IMR-90 (cell line): ENCODE measurements around the gene SLC25A46. TPM values are rescaled to one million over a fixed set of nuclear protein-coding genes. Genes with fewer than 3 reads are reported as not detected.

ENCODE experiments used
- ATAC-seq: fragments of 200-7000 bp; cut with Tn5 transposase; 2 replicates; pipeline ENCODE4 v1.9.1; 2020; ENCODE audit warnings: low read depth, mild to moderate bottlenecking, moderate library complexity
- BruUV-seq: library from RNA; stranded (reverse); fragments of 400-500 nt; replicated peaks from 2 replicates; lab custom pipeline; 2021; lab: Mats Ljungman, UMichigan
- CTCF ChIA-PET: fragments of 300-600 bp; formaldehyde crosslinking; extraction: SDS; loops from one replicate; lab custom pipeline; 2021; ENCODE audit warnings: antibody characterized with exemption; lab: Yijun Ruan, JAX
- POLR2A ChIA-PET: fragments of 300-600 bp; sonication (Branson Sonifier 250); formaldehyde crosslinking; loops from one replicate; lab custom pipeline; 2022; ENCODE audit warnings: antibody characterized with exemption; ENCODE audit not compliant: unreplicated experiment; lab: Charles Lee
- DNase-seq: peaks from one replicate; pipeline ENCODE4 v3.0.0; 2013
- H2AFZ ChIP-seq: replicated peaks from 2 replicates; pipeline ENCODE3; 2013; ENCODE audit warnings: low read length, mild to moderate bottlenecking; ENCODE audit not compliant: poor library complexity
- H2AK5ac ChIP-seq: 2 replicates; pipeline ENCODE4 v1.6.1; 2013; ENCODE audit warnings: low read depth, low read length, inconsistent platforms
- H2AK9ac ChIP-seq: replicated peaks from 2 replicates; pipeline ENCODE3; 2013; ENCODE audit warnings: mild to moderate bottlenecking, low read depth, low read length, moderate library complexity; ENCODE audit not compliant: poor library complexity
- H2BK120ac ChIP-seq: 2 replicates; pipeline ENCODE4 v1.6.1; 2013; ENCODE audit warnings: low read depth, low read length, inconsistent platforms
- H2BK15ac ChIP-seq: 3 replicates; pipeline ENCODE4 v1.6.1; 2013; ENCODE audit warnings: low read depth, low read length, inconsistent platforms
- H2BK20ac ChIP-seq: 2 replicates; pipeline ENCODE4 v1.6.1; 2013; ENCODE audit warnings: low read depth, mild to moderate bottlenecking, inconsistent platforms, low read length, moderate library complexity
- H2BK5ac ChIP-seq: 2 replicates; pipeline ENCODE4 v1.6.1; 2013; ENCODE audit warnings: mild to moderate bottlenecking, low read depth, low read length, inconsistent platforms; ENCODE audit not compliant: poor library complexity, severe bottlenecking
- H3K14ac ChIP-seq: replicated peaks from 2 replicates; pipeline ENCODE4 v1.6.1; 2013; ENCODE audit warnings: low read depth, low read length, inconsistent platforms
- H3K18ac ChIP-seq: 2 replicates; pipeline ENCODE4 v1.6.1; 2013; ENCODE audit warnings: low read depth, low read length, control low read depth
- H3K23ac ChIP-seq: 2 replicates; pipeline ENCODE4 v1.6.1; 2013; ENCODE audit warnings: low read depth, low read length, inconsistent platforms
- H3K27ac ChIP-seq: 2 replicates; pipeline ENCODE4 v1.5.1; 2013; ENCODE audit warnings: mild to moderate bottlenecking, control low read depth, low read length; ENCODE audit not compliant: insufficient read depth
- H3K27me3 ChIP-seq: 2 replicates; pipeline ENCODE4 v1.6.1; 2013; ENCODE audit warnings: low read length; ENCODE audit not compliant: control insufficient read depth, insufficient read depth
- H3K36me3 ChIP-seq: 2 replicates; pipeline ENCODE4 v1.6.1; 2013; ENCODE audit warnings: low read length, mixed read lengths; ENCODE audit not compliant: control insufficient read depth, insufficient read depth
- H3K4ac ChIP-seq: 2 replicates; pipeline ENCODE4 v1.6.1; 2013; ENCODE audit warnings: low read depth, low read length, inconsistent platforms
- H3K4me1 ChIP-seq: 2 replicates; pipeline ENCODE4 v1.6.1; 2013; ENCODE audit warnings: low read length, mixed read lengths; ENCODE audit not compliant: control insufficient read depth, insufficient read depth
- H3K4me2 ChIP-seq: 2 replicates; pipeline ENCODE4 v1.6.1; 2013; ENCODE audit warnings: low read depth, mild to moderate bottlenecking, control low read depth, low read length, moderate library complexity
- H3K4me3 ChIP-seq: 2 replicates; pipeline ENCODE4 v1.5.1; 2013; ENCODE audit warnings: low read depth, mild to moderate bottlenecking, control low read depth, low read length, moderate library complexity; ENCODE audit not compliant: insufficient read depth
- H3K56ac ChIP-seq: 2 replicates; pipeline ENCODE4 v1.6.1; 2013; ENCODE audit warnings: low read length, inconsistent platforms; ENCODE audit not compliant: insufficient read depth; ENCODE audit errors: extremely low read depth
- H3K79me1 ChIP-seq, 2 experiments: 2 replicates each; pipeline ENCODE4 v1.6.1; 2013; ENCODE audit warnings: low read length in 2 of 2, inconsistent platforms in 1 of 2, low read depth in 1 of 2
- H3K9ac ChIP-seq: 2 replicates; pipeline ENCODE4 v1.6.1; 2013; ENCODE audit warnings: low read depth, low read length, control low read depth
- H3K9me1 ChIP-seq: 2 replicates; pipeline ENCODE4 v1.6.1; 2013; ENCODE audit warnings: low read length, inconsistent platforms; ENCODE audit not compliant: insufficient read depth
- H3K9me3 ChIP-seq: 2 replicates; pipeline ENCODE4 v1.6.1; 2013; ENCODE audit warnings: low read length; ENCODE audit not compliant: control insufficient read depth, insufficient read depth
- H4K20me1 ChIP-seq: 2 replicates; pipeline ENCODE4 v1.6.1; 2013; ENCODE audit warnings: low read length, inconsistent platforms; ENCODE audit not compliant: insufficient read depth
- H4K5ac ChIP-seq: 2 replicates; pipeline ENCODE4 v1.6.1; 2013; ENCODE audit warnings: mild to moderate bottlenecking, low read depth, low read length, control low read depth
- H4K8ac ChIP-seq, 2 experiments: 2 replicates each; pipeline ENCODE4 v1.6.1; 2013; ENCODE audit warnings: low read depth in 2 of 2, low read length in 2 of 2, control low read depth in 1 of 2, inconsistent platforms in 1 of 2
- H4K91ac ChIP-seq: 2 replicates; pipeline ENCODE4 v1.6.1; 2013; ENCODE audit warnings: low read depth, low read length, inconsistent platforms; ENCODE audit not compliant: insufficient read depth
- CEBPB ChIP-seq: IDR thresholded peaks from 2 replicates; pipeline ENCODE4 v1.6.1; 2012; ENCODE audit warnings: low read depth, low read length, improper control_type of control experiment
- MXI1 ChIP-seq: IDR thresholded peaks from 2 replicates; pipeline ENCODE4 v1.6.1; 2012; ENCODE audit warnings: low read depth, mild to moderate bottlenecking, low read length, moderate library complexity, borderline replicate concordance
- NFE2L2 ChIP-seq: fragments of 150-350 bp; IDR thresholded peaks from 2 replicates; pipeline ENCODE4 v1.6.1; 2016; ENCODE audit warnings: low read depth, mild to moderate bottlenecking, low read length
- POLR2A ChIP-seq: IDR thresholded peaks from 2 replicates; pipeline ENCODE4 v1.6.1; 2012; ENCODE audit warnings: mild to moderate bottlenecking, low read depth, low read length
- RAD21 ChIP-seq: IDR thresholded peaks from 2 replicates; pipeline ENCODE4 v1.6.1; 2012; ENCODE audit warnings: low read length, improper control_type of control experiment
- RFX5 ChIP-seq: IDR thresholded peaks from 2 replicates; pipeline ENCODE4 v1.8.0; 2012; ENCODE audit warnings: low read depth, mild to moderate bottlenecking, low read length, moderate library complexity
- WGBS, 2 experiments: methylation state at CpG; one replicate each; pipeline versions ENCODE4 v1.1.5 to v1.1.7; 2013; ENCODE audit warnings: missing lambda C conversion rate in 2 of 2; ENCODE audit not compliant: insufficient read length in 1 of 2; ENCODE audit errors: extremely low coverage in 2 of 2; 5-methylcytosine and 5-hydroxymethylcytosine counted together
- dilution Hi-C: fragments of 300-500 bp; cut with HindIII; formaldehyde crosslinking; loops from one replicate; pipeline ENCODE4 v1.14.3; 2018; ENCODE audit warnings: low sequenced_read_pairs; ENCODE audit not compliant: unreplicated experiment
- in situ Hi-C: fragments of 300-500 bp; cut with MboI; formaldehyde crosslinking; loops from 3 replicates; pipeline ENCODE4 v1.14.3; 2019; ENCODE audit warnings: low sequenced_read_pairs, inconsistent platforms, mixed read lengths
- intact Hi-C: fragments of 100-400 bp; cut with micrococcal nuclease; formaldehyde crosslinking; loops from 2 replicates; pipeline ENCODE4 v1.10.0; 2022
- polyA plus RNA-seq, 3 experiments: library from polyadenylated mRNA; depleted of rRNA; stranded (reverse); fragments of >200 nt; gene quantifications; 2 replicates each; pipeline ENCODE4 v1.2.3, GENCODE V29; 2012; ENCODE audit warnings: low replicate concordance in 1 of 3
- total RNA-seq: library from RNA; depleted of rRNA; stranded (reverse); fragments of >200 nt; gene quantifications from 2 replicates; pipeline ENCODE4 v1.2.3, GENCODE V29; 2012
- TF ChIP-seq, protein P1 (sequence below): conservative IDR thresholded peaks from 2 replicates; pipeline ENCODE4 v1.5.1; 2012; ENCODE audit warnings: mild to moderate bottlenecking, low read depth, low read length, improper control_type of control experiment

The SLC25A46 gene
- total and polyA plus RNA-seq, 2 of the 4 experiments (the other 2 are of a cell fraction), result 25.1 to 67.9 TPM

- TF ChIP-seq CEBPB (no peak), MXI1 (no peak), POLR2A (no peak)
Measured at GRCh38 chr5:110716247-110717245, 22.3 kb upstream of the SLC25A46 start (continued).

GRCh38 chr5:110718311-110718710, 20.5 kb upstream of the SLC25A46 start:
- Histone ChIP-seq H3K27ac (no peak overlapping the region), H3K23ac (no peak overlapping the region), H3K79me1 (no peaks in the 10 kb centered on the region), H3K18ac (no peak overlapping the region), H2BK120ac (no peak overlapping the region), H3K4me1 (no peaks in the 10 kb centered on the region), H3K56ac (no peak overlapping the region), H3K9me1 (no peaks in the 10 kb centered on the region), H4K8ac (no peak overlapping the region), H2BK5ac (no peak overlapping the region), H2AK5ac (no peak overlapping the region), H3K9me3 (no peaks in the 10 kb centered on the region), H2AFZ (no peak overlapping the region), H2BK20ac (no peak overlapping the region), H3K9ac (no peak overlapping the region), H2BK15ac (no peak overlapping the region), H3K4me3 (no peak overlapping the region), H4K91ac (no peak overlapping the region), H3K4ac (no peak overlapping the region), H3K27me3 (0 out of 2 replicates have a peak, but pooled peaks cover 3% of the 10 kb centered on the region), H4K5ac (no peak overlapping the region), H3K14ac (no peak overlapping the region), H4K20me1 (no peaks in the 10 kb centered on the region), H2AK9ac (no peak overlapping the region), H3K36me3 (no peaks in the 10 kb centered on the region), H3K4me2 (no peak overlapping the region)
- ATAC-seq, result no peak
- CTCF ChIA-PET, result no interaction called here
- POLR2A ChIA-PET, result no interaction called here
- no peak for DNase-seq
- WGBS, 2 experiments, result no CpG with 5 or more reads among the region's 2 CpGs
- dilution Hi-C loops (no loop called here), intact Hi-C loops (loop anchor here (10.0 kb wide), 1 partner anchor 274 kb away; no protein-coding TSS in a partner anchor), in situ Hi-C loops (no loop called here)
- TF ChIP-seq MXI1, result no peak
- no peak for TF ChIP-seq RFX5
- TF ChIP-seq NFE2L2, result no peak
- TF ChIP-seq, protein P1, sequence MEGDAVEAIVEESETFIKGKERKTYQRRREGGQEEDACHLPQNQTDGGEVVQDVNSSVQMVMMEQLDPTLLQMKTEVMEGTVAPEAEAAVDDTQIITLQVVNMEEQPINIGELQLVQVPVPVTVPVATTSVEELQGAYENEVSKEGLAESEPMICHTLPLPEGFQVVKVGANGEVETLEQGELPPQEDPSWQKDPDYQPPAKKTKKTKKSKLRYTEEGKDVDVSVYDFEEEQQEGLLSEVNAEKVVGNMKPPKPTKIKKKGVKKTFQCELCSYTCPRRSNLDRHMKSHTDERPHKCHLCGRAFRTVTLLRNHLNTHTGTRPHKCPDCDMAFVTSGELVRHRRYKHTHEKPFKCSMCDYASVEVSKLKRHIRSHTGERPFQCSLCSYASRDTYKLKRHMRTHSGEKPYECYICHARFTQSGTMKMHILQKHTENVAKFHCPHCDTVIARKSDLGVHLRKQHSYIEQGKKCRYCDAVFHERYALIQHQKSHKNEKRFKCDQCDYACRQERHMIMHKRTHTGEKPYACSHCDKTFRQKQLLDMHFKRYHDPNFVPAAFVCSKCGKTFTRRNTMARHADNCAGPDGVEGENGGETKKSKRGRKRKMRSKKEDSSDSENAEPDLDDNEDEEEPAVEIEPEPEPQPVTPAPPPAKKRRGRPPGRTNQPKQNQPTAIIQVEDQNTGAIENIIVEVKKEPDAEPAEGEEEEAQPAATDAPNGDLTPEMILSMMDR, result no peak
- no peak for TF ChIP-seq CEBPB
- TF ChIP-seq RAD21, result no peak
- no TSS peak for BruUV-seq
